Keratinocyte (primary cell): ENCODE measurements around the gene PSMB11. TPM values are rescaled to one million over a fixed set of nuclear protein-coding genes. Genes with fewer than 3 reads are reported as not detected.
"Not testable (repeated sequence)": the region's sequence is repeated elsewhere in the genome, so short reads cannot be mapped to it uniquely, and the experiment has no call there.

ENCODE experiments used
- DNase-seq: peaks from one replicate; pipeline ENCODE4 v3.0.0-alpha.2; 2011; ENCODE audit warnings: low read depth, missing footprints, low spot score
- FAIRE-seq: peaks from 2 replicates; lab custom pipeline; 2011; peaks lifted over from hg19 to GRCh38; lab: Jason Lieb, UNC
- H2AFZ ChIP-seq: 2 replicates; pipeline ENCODE4 v1.6.0; 2012; ENCODE audit warnings: low read length, control low read depth, inconsistent platforms; ENCODE audit not compliant: control insufficient read depth
- H3K27ac ChIP-seq: 2 replicates; pipeline ENCODE4 v1.5.1; 2011; ENCODE audit warnings: low read length; ENCODE audit not compliant: control insufficient read depth, insufficient read depth
- H3K27me3 ChIP-seq: 3 replicates; pipeline ENCODE4 v1.6.0; 2011; ENCODE audit warnings: low read length; ENCODE audit not compliant: control insufficient read depth, insufficient read depth; ENCODE audit errors: extremely low read depth
- H3K36me3 ChIP-seq, 2 experiments: 2 replicates in 1 of 2; 3 replicates in 1 of 2; pipeline ENCODE4 v1.5.1; 2011; ENCODE audit warnings: low read length in 2 of 2, mild to moderate bottlenecking in 1 of 2; ENCODE audit not compliant: control insufficient read depth in 2 of 2, insufficient read depth in 2 of 2; ENCODE audit errors: extremely low read depth in 1 of 2
- H3K4me1 ChIP-seq: 3 replicates; pipeline ENCODE4 v1.5.1; 2011; ENCODE audit warnings: low read length; ENCODE audit not compliant: control insufficient read depth, insufficient read depth; ENCODE audit errors: extremely low read depth
- H3K4me2 ChIP-seq: 3 replicates; pipeline ENCODE4 v1.6.0; 2011; ENCODE audit warnings: low read depth, low read length; ENCODE audit not compliant: control insufficient read depth, insufficient read depth; ENCODE audit errors: extremely low read depth
- H3K4me3 ChIP-seq, 3 experiments: fragments of 200-600 bp in 1 of 3; sonication (generic) in 1 of 3; 2 replicates in 2 of 3; 3 replicates in 1 of 3; pipeline ENCODE4 v1.5.1; 2011 to 2016; ENCODE audit warnings: low read length in 3 of 3, mild to moderate bottlenecking in 3 of 3, control low read depth in 2 of 3, inconsistent platforms in 1 of 3, low read depth in 1 of 3, mixed read lengths in 1 of 3, mixed run types in 1 of 3, moderate library complexity in 1 of 3; ENCODE audit not compliant: control insufficient read depth in 2 of 3, insufficient read depth in 2 of 3; ENCODE audit errors: extremely low read depth in 1 of 3
- H3K79me2 ChIP-seq: 2 replicates; pipeline ENCODE4 v1.6.0; 2012; ENCODE audit warnings: low read length; ENCODE audit not compliant: control insufficient read depth, insufficient read depth
- H3K9ac ChIP-seq: 3 replicates; pipeline ENCODE4 v1.6.0; 2011; ENCODE audit warnings: low read length; ENCODE audit not compliant: control insufficient read depth, insufficient read depth; ENCODE audit errors: extremely low read depth
- H3K9me1 ChIP-seq: 3 replicates; pipeline ENCODE4 v1.6.0; 2011; ENCODE audit warnings: low read length; ENCODE audit not compliant: control insufficient read depth, insufficient read depth; ENCODE audit errors: extremely low read depth
- H3K9me3 ChIP-seq: 2 replicates; pipeline ENCODE4 v1.5.1; 2012; ENCODE audit warnings: low read depth, low read length; ENCODE audit not compliant: control insufficient read depth
- H4K20me1 ChIP-seq: 3 replicates; pipeline ENCODE4 v1.6.0; 2011; ENCODE audit warnings: low read length; ENCODE audit not compliant: control insufficient read depth, insufficient read depth; ENCODE audit errors: extremely low read depth
- EZH2 ChIP-seq: IDR thresholded peaks from one replicate; pipeline ENCODE4 v1.6.1; 2012; ENCODE audit warnings: inconsistent platforms, mild to moderate bottlenecking, low read length, moderate library complexity
- dilution Hi-C: fragments of 300-500 bp; cut with MboI; formaldehyde crosslinking; loops from one replicate; pipeline ENCODE4 v1.7.0; 2020; ENCODE audit warnings: low sequenced_read_pairs; ENCODE audit not compliant: extremely low pct_ligation_motif_present
- polyA plus RNA-seq, 5 experiments: library from polyadenylated mRNA; depleted of rRNA in 3 of 5; stranded (reverse) in 3 of 5; stranded (forward) in 1 of 5; unstranded in 1 of 5; fragments of >200 nt; gene quantifications; 1 replicate in 1 of 5; 2 replicates in 3 of 5; 3 replicates in 1 of 5; pipeline versions ENCODE4 v1.2.1 to v1.2.3, GENCODE V29; 2011 to 2012; ENCODE audit warnings: missing spikeins in 2 of 5, low read depth in 1 of 5, low replicate concordance in 1 of 5
- TF ChIP-seq, protein P1 (sequence below), 3 experiments: IDR thresholded peaks in 1 of 3; conservative IDR thresholded peaks in 1 of 3; optimal IDR thresholded peaks in 1 of 3; 2 replicates in 2 of 3; 3 replicates in 1 of 3; pipeline versions ENCODE3 to v1.5.1; 2011; ENCODE audit warnings: low read length in 3 of 3, mild to moderate bottlenecking in 3 of 3, moderate library complexity in 2 of 3, control low read depth in 1 of 3, inconsistent platforms in 1 of 3; ENCODE audit not compliant: insufficient read depth in 2 of 3; ENCODE audit errors: extremely low read depth in 1 of 3

PSMB11 gene
- polyA plus RNA-seq, 1 donor (not counting 4 experiments of a cell fraction or from before 2014, with no cell fraction given) = not detected

GRCh38 chr14:23002592-23002991 lies 39.4 kb upstream of the PSMB11 start:
- H3K27ac ChIP-seq = no peak overlapping the region
- no peak overlapping the region for H2AFZ ChIP-seq
- H3K4me1 ChIP-seq = peaks cover 11% of the 10 kb centered on the region
- H3K36me3 ChIP-seq = peaks cover 0 to 1% of the 10 kb centered on the region in 2 experiments
- DNase-seq (no peak), FAIRE-seq (no peak)
- H3K9ac ChIP-seq = no peak overlapping the region
- H3K4me2 ChIP-seq = no peak overlapping the region
- dilution Hi-C loops = no loop called here
- no peaks in the 10 kb centered on the region for H3K27me3 ChIP-seq
- no peak overlapping the region for H3K4me3 ChIP-seq
- H4K20me1 ChIP-seq = no peaks in the 10 kb centered on the region
- no peak for TF ChIP-seq EZH2
- TF ChIP-seq, protein P1, sequence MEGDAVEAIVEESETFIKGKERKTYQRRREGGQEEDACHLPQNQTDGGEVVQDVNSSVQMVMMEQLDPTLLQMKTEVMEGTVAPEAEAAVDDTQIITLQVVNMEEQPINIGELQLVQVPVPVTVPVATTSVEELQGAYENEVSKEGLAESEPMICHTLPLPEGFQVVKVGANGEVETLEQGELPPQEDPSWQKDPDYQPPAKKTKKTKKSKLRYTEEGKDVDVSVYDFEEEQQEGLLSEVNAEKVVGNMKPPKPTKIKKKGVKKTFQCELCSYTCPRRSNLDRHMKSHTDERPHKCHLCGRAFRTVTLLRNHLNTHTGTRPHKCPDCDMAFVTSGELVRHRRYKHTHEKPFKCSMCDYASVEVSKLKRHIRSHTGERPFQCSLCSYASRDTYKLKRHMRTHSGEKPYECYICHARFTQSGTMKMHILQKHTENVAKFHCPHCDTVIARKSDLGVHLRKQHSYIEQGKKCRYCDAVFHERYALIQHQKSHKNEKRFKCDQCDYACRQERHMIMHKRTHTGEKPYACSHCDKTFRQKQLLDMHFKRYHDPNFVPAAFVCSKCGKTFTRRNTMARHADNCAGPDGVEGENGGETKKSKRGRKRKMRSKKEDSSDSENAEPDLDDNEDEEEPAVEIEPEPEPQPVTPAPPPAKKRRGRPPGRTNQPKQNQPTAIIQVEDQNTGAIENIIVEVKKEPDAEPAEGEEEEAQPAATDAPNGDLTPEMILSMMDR (optimal IDR thresholded peaks at IDR 0.05 in 1 of 3, IDR thresholded peaks at IDR 0.05 in 1 of 3, conservative IDR thresholded peaks at IDR 0.05 in 1 of 3; ENCODE audit: extremely low read depth in 1 of 3, insufficient read depth in 2 of 3, low read length in 3 of 3) = no peak
- no peaks in the 10 kb centered on the region for H3K79me2 ChIP-seq
- H3K9me3 ChIP-seq = no peaks in the 10 kb centered on the region
- H3K9me1 ChIP-seq = no peaks in the 10 kb centered on the region

DNA sequence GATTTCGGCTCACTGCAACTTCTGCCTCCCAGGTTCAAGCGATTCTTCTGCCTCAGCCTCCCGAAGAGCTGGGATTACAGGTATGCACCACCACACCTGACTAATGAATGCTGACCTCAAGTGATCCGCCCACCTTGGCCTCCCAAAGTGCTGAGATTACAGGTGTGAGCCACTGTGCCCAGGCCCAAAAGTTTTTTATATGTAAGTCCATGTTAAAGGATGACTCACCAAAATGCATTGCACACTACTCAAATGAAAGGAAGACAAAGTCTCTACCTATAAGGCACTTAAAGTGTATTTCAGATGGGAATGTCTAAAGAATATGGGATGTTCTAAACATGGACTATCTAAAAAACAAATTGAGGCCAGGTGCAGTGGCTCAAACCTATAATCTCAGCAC lies 37.7 kb upstream of the PSMB11 start:
- H3K4me3 ChIP-seq, H4K20me1 ChIP-seq, H3K9me3 ChIP-seq, H3K4me2 ChIP-seq, H3K36me3 ChIP-seq, H3K79me2 ChIP-seq, H3K9ac ChIP-seq, FAIRE-seq, dilution Hi-C loops, H2AFZ ChIP-seq, H3K27me3 ChIP-seq, H3K27ac ChIP-seq, H3K9me1 ChIP-seq, DNase-seq: not testable (repeated sequence)
- H3K4me1 ChIP-seq = peaks cover 19% of the 10 kb centered on the region
